IMR-90 (cell line): Measurements from ENCODE around the gene RORB. TPM values are rescaled to one million over a fixed set of nuclear protein-coding genes. Genes with fewer than 3 reads are reported as not detected.

ENCODE experiments used
- ATAC-seq: fragments of 200-7000 bp; cut with Tn5 transposase; 2 replicates; pipeline ENCODE4 v1.9.1; 2020; ENCODE audit warnings: low read depth, mild to moderate bottlenecking, moderate library complexity
- BruUV-seq: library from RNA; stranded (reverse); fragments of 400-500 nt; replicated peaks from 2 replicates; lab custom pipeline; 2021; lab: Mats Ljungman, UMichigan
- CTCF ChIA-PET: fragments of 300-600 bp; formaldehyde crosslinking; extraction: SDS; loops from one replicate; lab custom pipeline; 2021; ENCODE audit warnings: antibody characterized with exemption; lab: Yijun Ruan, JAX
- POLR2A ChIA-PET: fragments of 300-600 bp; sonication (Branson Sonifier 250); formaldehyde crosslinking; loops from one replicate; lab custom pipeline; 2022; ENCODE audit warnings: antibody characterized with exemption; ENCODE audit not compliant: unreplicated experiment; lab: Charles Lee
- DNase-seq: peaks from one replicate; pipeline ENCODE4 v3.0.0; 2013
- H2AFZ ChIP-seq: replicated peaks from 2 replicates; pipeline ENCODE3; 2013; ENCODE audit warnings: low read length, mild to moderate bottlenecking; ENCODE audit not compliant: poor library complexity
- H2AK5ac ChIP-seq: 2 replicates; pipeline ENCODE4 v1.6.1; 2013; ENCODE audit warnings: low read depth, low read length, inconsistent platforms
- H2AK9ac ChIP-seq: replicated peaks from 2 replicates; pipeline ENCODE3; 2013; ENCODE audit warnings: mild to moderate bottlenecking, low read depth, low read length, moderate library complexity; ENCODE audit not compliant: poor library complexity
- H2BK120ac ChIP-seq: 2 replicates; pipeline ENCODE4 v1.6.1; 2013; ENCODE audit warnings: low read depth, low read length, inconsistent platforms
- H2BK15ac ChIP-seq: 3 replicates; pipeline ENCODE4 v1.6.1; 2013; ENCODE audit warnings: low read depth, low read length, inconsistent platforms
- H2BK20ac ChIP-seq: 2 replicates; pipeline ENCODE4 v1.6.1; 2013; ENCODE audit warnings: low read depth, mild to moderate bottlenecking, inconsistent platforms, low read length, moderate library complexity
- H2BK5ac ChIP-seq: 2 replicates; pipeline ENCODE4 v1.6.1; 2013; ENCODE audit warnings: mild to moderate bottlenecking, low read depth, low read length, inconsistent platforms; ENCODE audit not compliant: poor library complexity, severe bottlenecking
- H3K14ac ChIP-seq: replicated peaks from 2 replicates; pipeline ENCODE4 v1.6.1; 2013; ENCODE audit warnings: low read depth, low read length, inconsistent platforms
- H3K18ac ChIP-seq: 2 replicates; pipeline ENCODE4 v1.6.1; 2013; ENCODE audit warnings: low read depth, low read length, control low read depth
- H3K23ac ChIP-seq: 2 replicates; pipeline ENCODE4 v1.6.1; 2013; ENCODE audit warnings: low read depth, low read length, inconsistent platforms
- H3K27ac ChIP-seq: 2 replicates; pipeline ENCODE4 v1.5.1; 2013; ENCODE audit warnings: mild to moderate bottlenecking, control low read depth, low read length; ENCODE audit not compliant: insufficient read depth
- H3K27me3 ChIP-seq: 2 replicates; pipeline ENCODE4 v1.6.1; 2013; ENCODE audit warnings: low read length; ENCODE audit not compliant: control insufficient read depth, insufficient read depth
- H3K36me3 ChIP-seq: 2 replicates; pipeline ENCODE4 v1.6.1; 2013; ENCODE audit warnings: low read length, mixed read lengths; ENCODE audit not compliant: control insufficient read depth, insufficient read depth
- H3K4ac ChIP-seq: 2 replicates; pipeline ENCODE4 v1.6.1; 2013; ENCODE audit warnings: low read depth, low read length, inconsistent platforms
- H3K4me1 ChIP-seq: 2 replicates; pipeline ENCODE4 v1.6.1; 2013; ENCODE audit warnings: low read length, mixed read lengths; ENCODE audit not compliant: control insufficient read depth, insufficient read depth
- H3K4me2 ChIP-seq: 2 replicates; pipeline ENCODE4 v1.6.1; 2013; ENCODE audit warnings: low read depth, mild to moderate bottlenecking, control low read depth, low read length, moderate library complexity
- H3K4me3 ChIP-seq: 2 replicates; pipeline ENCODE4 v1.5.1; 2013; ENCODE audit warnings: low read depth, mild to moderate bottlenecking, control low read depth, low read length, moderate library complexity; ENCODE audit not compliant: insufficient read depth
- H3K56ac ChIP-seq: 2 replicates; pipeline ENCODE4 v1.6.1; 2013; ENCODE audit warnings: low read length, inconsistent platforms; ENCODE audit not compliant: insufficient read depth; ENCODE audit errors: extremely low read depth
- H3K79me1 ChIP-seq, 2 experiments: 2 replicates each; pipeline ENCODE4 v1.6.1; 2013; ENCODE audit warnings: low read length in 2 of 2, inconsistent platforms in 1 of 2, low read depth in 1 of 2
- H3K9ac ChIP-seq: 2 replicates; pipeline ENCODE4 v1.6.1; 2013; ENCODE audit warnings: low read depth, low read length, control low read depth
- H3K9me1 ChIP-seq: 2 replicates; pipeline ENCODE4 v1.6.1; 2013; ENCODE audit warnings: low read length, inconsistent platforms; ENCODE audit not compliant: insufficient read depth
- H3K9me3 ChIP-seq: 2 replicates; pipeline ENCODE4 v1.6.1; 2013; ENCODE audit warnings: low read length; ENCODE audit not compliant: control insufficient read depth, insufficient read depth
- H4K20me1 ChIP-seq: 2 replicates; pipeline ENCODE4 v1.6.1; 2013; ENCODE audit warnings: low read length, inconsistent platforms; ENCODE audit not compliant: insufficient read depth
- H4K5ac ChIP-seq: 2 replicates; pipeline ENCODE4 v1.6.1; 2013; ENCODE audit warnings: mild to moderate bottlenecking, low read depth, low read length, control low read depth
- H4K8ac ChIP-seq, 2 experiments: 2 replicates each; pipeline ENCODE4 v1.6.1; 2013; ENCODE audit warnings: low read depth in 2 of 2, low read length in 2 of 2, control low read depth in 1 of 2, inconsistent platforms in 1 of 2
- H4K91ac ChIP-seq: 2 replicates; pipeline ENCODE4 v1.6.1; 2013; ENCODE audit warnings: low read depth, low read length, inconsistent platforms; ENCODE audit not compliant: insufficient read depth
- BHLHE40 ChIP-seq: fragments of 150-350 bp; IDR thresholded peaks from 2 replicates; pipeline ENCODE4 v1.6.1; 2016; ENCODE audit warnings: mild to moderate bottlenecking, low read depth, low read length
- CEBPB ChIP-seq: IDR thresholded peaks from 2 replicates; pipeline ENCODE4 v1.6.1; 2012; ENCODE audit warnings: low read depth, low read length, improper control_type of control experiment
- CHD1 ChIP-seq: IDR thresholded peaks from 2 replicates; pipeline ENCODE4 v1.6.1; 2012; ENCODE audit warnings: low read depth, low read length, improper control_type of control experiment
- ELK1 ChIP-seq: fragments of 150-350 bp; IDR thresholded peaks from 2 replicates; pipeline ENCODE4 v1.6.1; 2016; ENCODE audit warnings: low read depth, mild to moderate bottlenecking, low read length, moderate library complexity, borderline replicate concordance
- FOS ChIP-seq: fragments of 150-350 bp; IDR thresholded peaks from 2 replicates; pipeline ENCODE4 v1.6.1; 2016; ENCODE audit warnings: low read depth, low read length
- MAFK ChIP-seq: IDR thresholded peaks from 2 replicates; pipeline ENCODE4 v1.6.1; 2012; ENCODE audit warnings: low read depth, low read length, improper control_type of control experiment
- MAZ ChIP-seq: IDR thresholded peaks from 2 replicates; pipeline ENCODE4 v1.6.1; 2012; ENCODE audit warnings: low read depth, mild to moderate bottlenecking, low read length, improper control_type of control experiment, moderate library complexity, borderline replicate concordance
- MXI1 ChIP-seq: IDR thresholded peaks from 2 replicates; pipeline ENCODE4 v1.6.1; 2012; ENCODE audit warnings: low read depth, mild to moderate bottlenecking, low read length, moderate library complexity, borderline replicate concordance
- NFE2L2 ChIP-seq: fragments of 150-350 bp; IDR thresholded peaks from 2 replicates; pipeline ENCODE4 v1.6.1; 2016; ENCODE audit warnings: low read depth, mild to moderate bottlenecking, low read length
- POLR2A ChIP-seq: IDR thresholded peaks from 2 replicates; pipeline ENCODE4 v1.6.1; 2012; ENCODE audit warnings: mild to moderate bottlenecking, low read depth, low read length
- RAD21 ChIP-seq: IDR thresholded peaks from 2 replicates; pipeline ENCODE4 v1.6.1; 2012; ENCODE audit warnings: low read length, improper control_type of control experiment
- RCOR1 ChIP-seq: IDR thresholded peaks from 2 replicates; pipeline ENCODE4 v1.6.1; 2012; ENCODE audit warnings: mild to moderate bottlenecking, low read length, improper control_type of control experiment; ENCODE audit not compliant: insufficient replicate concordance
- SMC3 ChIP-seq: fragments of 150-350 bp; IDR thresholded peaks from 2 replicates; pipeline ENCODE4 v1.6.1; 2016; ENCODE audit warnings: low read depth, mild to moderate bottlenecking, antibody characterized with exemption, low read length, moderate library complexity
- WGBS, 2 experiments: methylation state at CpG; one replicate each; pipeline versions ENCODE4 v1.1.5 to v1.1.7; 2013; ENCODE audit warnings: missing lambda C conversion rate in 2 of 2; ENCODE audit not compliant: insufficient read length in 1 of 2; ENCODE audit errors: extremely low coverage in 2 of 2; 5-methylcytosine and 5-hydroxymethylcytosine counted together
- dilution Hi-C: fragments of 300-500 bp; cut with HindIII; formaldehyde crosslinking; loops from one replicate; pipeline ENCODE4 v1.14.3; 2018; ENCODE audit warnings: low sequenced_read_pairs; ENCODE audit not compliant: unreplicated experiment
- in situ Hi-C: fragments of 300-500 bp; cut with MboI; formaldehyde crosslinking; loops from 3 replicates; pipeline ENCODE4 v1.14.3; 2019; ENCODE audit warnings: low sequenced_read_pairs, inconsistent platforms, mixed read lengths
- intact Hi-C: fragments of 100-400 bp; cut with micrococcal nuclease; formaldehyde crosslinking; loops from 2 replicates; pipeline ENCODE4 v1.10.0; 2022
- polyA plus RNA-seq, 3 experiments: library from polyadenylated mRNA; depleted of rRNA; stranded (reverse); fragments of >200 nt; gene quantifications; 2 replicates each; pipeline ENCODE4 v1.2.3, GENCODE V29; 2012; ENCODE audit warnings: low replicate concordance in 1 of 3
- total RNA-seq: library from RNA; depleted of rRNA; stranded (reverse); fragments of >200 nt; gene quantifications from 2 replicates; pipeline ENCODE4 v1.2.3, GENCODE V29; 2012

The RORB gene
- total and polyA plus RNA-seq, 2 of the 4 experiments (the other 2 are of a cell fraction) = not detected

GRCh38 chr9:74554751-74555419, 57.8 kb downstream of the RORB start:
- H2BK5ac ChIP-seq = no peak overlapping the region
- no peak overlapping the region for H2AK9ac ChIP-seq
- 8% methylated on average over 2 of the region's 9 CpGs; no CpG with 5 or more reads in 1 of the 2 experiments for WGBS, 2 experiments
- in situ Hi-C loops (loop anchor here (25.0 kb wide), 1 partner anchor 1343 kb away; no protein-coding TSS in a partner anchor), dilution Hi-C loops (no loop called here), intact Hi-C loops (no loop called here)
- H3K56ac ChIP-seq = no peak overlapping the region
- H2BK20ac ChIP-seq = no peak overlapping the region
- no peak overlapping the region for H3K4ac ChIP-seq
- no peaks in the 10 kb centered on the region for H3K36me3 ChIP-seq
- H2AFZ ChIP-seq = no peak overlapping the region
- no peak overlapping the region for H3K14ac ChIP-seq
- no peak overlapping the region for H2BK15ac ChIP-seq
- H3K27ac ChIP-seq = no peak overlapping the region
- H3K9me1 ChIP-seq = no peaks in the 10 kb centered on the region
- H3K4me3 ChIP-seq = no peak overlapping the region
- H4K20me1 ChIP-seq = no peaks in the 10 kb centered on the region
- no peak for DNase-seq
- H3K23ac ChIP-seq = no peak overlapping the region
- ChIA-PET POLR2A (no interaction called here), CTCF (no interaction called here)
- H3K9ac ChIP-seq = no peak overlapping the region
- H4K8ac ChIP-seq = no peak overlapping the region
- H4K5ac ChIP-seq = no peak overlapping the region
- H3K4me1 ChIP-seq = no peaks in the 10 kb centered on the region
- BruUV-seq = no TSS peak
- H3K27me3 ChIP-seq = no peaks in the 10 kb centered on the region
- no peak overlapping the region for H2AK5ac ChIP-seq
- no peaks in the 10 kb centered on the region for H3K79me1 ChIP-seq
- no peaks in the 10 kb centered on the region for H3K9me3 ChIP-seq
- H3K4me2 ChIP-seq = no peak overlapping the region
- H2BK120ac ChIP-seq = no peak overlapping the region
- H3K18ac ChIP-seq = no peak overlapping the region
- ATAC-seq = no peak
- H4K91ac ChIP-seq = no peak overlapping the region
- TF ChIP-seq POLR2A (no peak), NFE2L2 (no peak), FOS (no peak), CEBPB (no peak), SMC3 (no peak), MAZ (no peak), MXI1 (no peak), RCOR1 (no peak), CHD1 (no peak), RAD21 (no peak), BHLHE40 (no peak), ELK1 (no peak), MAFK (no peak)
